IMR-90 (cell line): Measurements from ENCODE around the gene GALNT9. TPM values are rescaled to one million over a fixed set of nuclear protein-coding genes. Genes with fewer than 3 reads are reported as not detected.
"Not testable (repeated sequence)": the region's sequence is repeated elsewhere in the genome, so short reads cannot be mapped to it uniquely, and the experiment has no call there.

ENCODE experiments used
- ATAC-seq: fragments of 200-7000 bp; cut with Tn5 transposase; 2 replicates; pipeline ENCODE4 v1.9.1; 2020; ENCODE audit warnings: low read depth, mild to moderate bottlenecking, moderate library complexity
- BruUV-seq: library from RNA; stranded (reverse); fragments of 400-500 nt; replicated peaks from 2 replicates; lab custom pipeline; 2021; lab: Mats Ljungman, UMichigan
- CTCF ChIA-PET: fragments of 300-600 bp; formaldehyde crosslinking; extraction: SDS; loops from one replicate; lab custom pipeline; 2021; ENCODE audit warnings: antibody characterized with exemption; lab: Yijun Ruan, JAX
- POLR2A ChIA-PET: fragments of 300-600 bp; sonication (Branson Sonifier 250); formaldehyde crosslinking; loops from one replicate; lab custom pipeline; 2022; ENCODE audit warnings: antibody characterized with exemption; ENCODE audit not compliant: unreplicated experiment; lab: Charles Lee
- DNase-seq: peaks from one replicate; pipeline ENCODE4 v3.0.0; 2013
- H2AFZ ChIP-seq: replicated peaks from 2 replicates; pipeline ENCODE3; 2013; ENCODE audit warnings: low read length, mild to moderate bottlenecking; ENCODE audit not compliant: poor library complexity
- H2AK5ac ChIP-seq: 2 replicates; pipeline ENCODE4 v1.6.1; 2013; ENCODE audit warnings: low read depth, low read length, inconsistent platforms
- H2AK9ac ChIP-seq: replicated peaks from 2 replicates; pipeline ENCODE3; 2013; ENCODE audit warnings: mild to moderate bottlenecking, low read depth, low read length, moderate library complexity; ENCODE audit not compliant: poor library complexity
- H2BK120ac ChIP-seq: 2 replicates; pipeline ENCODE4 v1.6.1; 2013; ENCODE audit warnings: low read depth, low read length, inconsistent platforms
- H2BK15ac ChIP-seq: 3 replicates; pipeline ENCODE4 v1.6.1; 2013; ENCODE audit warnings: low read depth, low read length, inconsistent platforms
- H2BK20ac ChIP-seq: 2 replicates; pipeline ENCODE4 v1.6.1; 2013; ENCODE audit warnings: low read depth, mild to moderate bottlenecking, inconsistent platforms, low read length, moderate library complexity
- H2BK5ac ChIP-seq: 2 replicates; pipeline ENCODE4 v1.6.1; 2013; ENCODE audit warnings: mild to moderate bottlenecking, low read depth, low read length, inconsistent platforms; ENCODE audit not compliant: poor library complexity, severe bottlenecking
- H3K14ac ChIP-seq: replicated peaks from 2 replicates; pipeline ENCODE4 v1.6.1; 2013; ENCODE audit warnings: low read depth, low read length, inconsistent platforms
- H3K18ac ChIP-seq: 2 replicates; pipeline ENCODE4 v1.6.1; 2013; ENCODE audit warnings: low read depth, low read length, control low read depth
- H3K23ac ChIP-seq: 2 replicates; pipeline ENCODE4 v1.6.1; 2013; ENCODE audit warnings: low read depth, low read length, inconsistent platforms
- H3K27ac ChIP-seq: 2 replicates; pipeline ENCODE4 v1.5.1; 2013; ENCODE audit warnings: mild to moderate bottlenecking, control low read depth, low read length; ENCODE audit not compliant: insufficient read depth
- H3K27me3 ChIP-seq: 2 replicates; pipeline ENCODE4 v1.6.1; 2013; ENCODE audit warnings: low read length; ENCODE audit not compliant: control insufficient read depth, insufficient read depth
- H3K36me3 ChIP-seq: 2 replicates; pipeline ENCODE4 v1.6.1; 2013; ENCODE audit warnings: low read length, mixed read lengths; ENCODE audit not compliant: control insufficient read depth, insufficient read depth
- H3K4ac ChIP-seq: 2 replicates; pipeline ENCODE4 v1.6.1; 2013; ENCODE audit warnings: low read depth, low read length, inconsistent platforms
- H3K4me1 ChIP-seq: 2 replicates; pipeline ENCODE4 v1.6.1; 2013; ENCODE audit warnings: low read length, mixed read lengths; ENCODE audit not compliant: control insufficient read depth, insufficient read depth
- H3K4me2 ChIP-seq: 2 replicates; pipeline ENCODE4 v1.6.1; 2013; ENCODE audit warnings: low read depth, mild to moderate bottlenecking, control low read depth, low read length, moderate library complexity
- H3K4me3 ChIP-seq: 2 replicates; pipeline ENCODE4 v1.5.1; 2013; ENCODE audit warnings: low read depth, mild to moderate bottlenecking, control low read depth, low read length, moderate library complexity; ENCODE audit not compliant: insufficient read depth
- H3K56ac ChIP-seq: 2 replicates; pipeline ENCODE4 v1.6.1; 2013; ENCODE audit warnings: low read length, inconsistent platforms; ENCODE audit not compliant: insufficient read depth; ENCODE audit errors: extremely low read depth
- H3K79me1 ChIP-seq, 2 experiments: 2 replicates each; pipeline ENCODE4 v1.6.1; 2013; ENCODE audit warnings: low read length in 2 of 2, inconsistent platforms in 1 of 2, low read depth in 1 of 2
- H3K9ac ChIP-seq: 2 replicates; pipeline ENCODE4 v1.6.1; 2013; ENCODE audit warnings: low read depth, low read length, control low read depth
- H3K9me1 ChIP-seq: 2 replicates; pipeline ENCODE4 v1.6.1; 2013; ENCODE audit warnings: low read length, inconsistent platforms; ENCODE audit not compliant: insufficient read depth
- H3K9me3 ChIP-seq: 2 replicates; pipeline ENCODE4 v1.6.1; 2013; ENCODE audit warnings: low read length; ENCODE audit not compliant: control insufficient read depth, insufficient read depth
- H4K20me1 ChIP-seq: 2 replicates; pipeline ENCODE4 v1.6.1; 2013; ENCODE audit warnings: low read length, inconsistent platforms; ENCODE audit not compliant: insufficient read depth
- H4K5ac ChIP-seq: 2 replicates; pipeline ENCODE4 v1.6.1; 2013; ENCODE audit warnings: mild to moderate bottlenecking, low read depth, low read length, control low read depth
- H4K8ac ChIP-seq, 2 experiments: 2 replicates each; pipeline ENCODE4 v1.6.1; 2013; ENCODE audit warnings: low read depth in 2 of 2, low read length in 2 of 2, control low read depth in 1 of 2, inconsistent platforms in 1 of 2
- H4K91ac ChIP-seq: 2 replicates; pipeline ENCODE4 v1.6.1; 2013; ENCODE audit warnings: low read depth, low read length, inconsistent platforms; ENCODE audit not compliant: insufficient read depth
- WGBS, 2 experiments: methylation state at CpG; one replicate each; pipeline versions ENCODE4 v1.1.5 to v1.1.7; 2013; ENCODE audit warnings: missing lambda C conversion rate in 2 of 2; ENCODE audit not compliant: insufficient read length in 1 of 2; ENCODE audit errors: extremely low coverage in 2 of 2; 5-methylcytosine and 5-hydroxymethylcytosine counted together
- dilution Hi-C: fragments of 300-500 bp; cut with HindIII; formaldehyde crosslinking; loops from one replicate; pipeline ENCODE4 v1.14.3; 2018; ENCODE audit warnings: low sequenced_read_pairs; ENCODE audit not compliant: unreplicated experiment
- in situ Hi-C: fragments of 300-500 bp; cut with MboI; formaldehyde crosslinking; loops from 3 replicates; pipeline ENCODE4 v1.14.3; 2019; ENCODE audit warnings: low sequenced_read_pairs, inconsistent platforms, mixed read lengths
- intact Hi-C: fragments of 100-400 bp; cut with micrococcal nuclease; formaldehyde crosslinking; loops from 2 replicates; pipeline ENCODE4 v1.10.0; 2022
- polyA plus RNA-seq, 3 experiments: library from polyadenylated mRNA; depleted of rRNA; stranded (reverse); fragments of >200 nt; gene quantifications; 2 replicates each; pipeline ENCODE4 v1.2.3, GENCODE V29; 2012; ENCODE audit warnings: low replicate concordance in 1 of 3
- total RNA-seq: library from RNA; depleted of rRNA; stranded (reverse); fragments of >200 nt; gene quantifications from 2 replicates; pipeline ENCODE4 v1.2.3, GENCODE V29; 2012

Gene GALNT9
- total and polyA plus RNA-seq, 2 of the 4 experiments (the other 2 are of a cell fraction): under 0.01 to 0.12 TPM

- POLR2A ChIA-PET, H4K8ac ChIP-seq, intact Hi-C loops, H3K56ac ChIP-seq, in situ Hi-C loops, H3K9me1 ChIP-seq, H2BK120ac ChIP-seq, H3K4me1 ChIP-seq, CTCF ChIA-PET, H2AK5ac ChIP-seq, H2BK20ac ChIP-seq, H3K14ac ChIP-seq, H4K91ac ChIP-seq, H3K23ac ChIP-seq, H2AK9ac ChIP-seq, H3K4me3 ChIP-seq, H3K79me1 ChIP-seq, H3K18ac ChIP-seq, H3K27ac ChIP-seq, H2BK5ac ChIP-seq, H4K5ac ChIP-seq, H2AFZ ChIP-seq, BruUV-seq, H4K20me1 ChIP-seq, ATAC-seq, H3K9ac ChIP-seq, H3K36me3 ChIP-seq, H3K4me2 ChIP-seq, H3K27me3 ChIP-seq, H3K4ac ChIP-seq, DNase-seq, H3K9me3 ChIP-seq, dilution Hi-C loops, H2BK15ac ChIP-seq: not testable (repeated sequence)
- no CpG with 5 or more reads among the region's 7 CpGs for WGBS, 2 experiments
Measured at GRCh38 chr12:132240669-132241007, 88.8 kb downstream of the GALNT9 start.
